Mesendoderm (in vitro differentiated cells): ENCODE measurements around the gene ARMC2.

Experiments
- DNase-seq: peaks from one replicate; pipeline ENCODE4 v3.0.0; 2013
- H2AK5ac ChIP-seq: 2 replicates; pipeline ENCODE4 v1.6.1; 2013; ENCODE audit warnings: low read length, inconsistent platforms
- H2BK120ac ChIP-seq: 2 replicates; pipeline ENCODE4 v1.6.1; 2013; ENCODE audit warnings: low read depth, mild to moderate bottlenecking, low read length, moderate library complexity, mixed read lengths
- H2BK15ac ChIP-seq: replicated peaks from 2 replicates; pipeline ENCODE4 v1.6.1; 2013; ENCODE audit warnings: low read depth, mild to moderate bottlenecking, moderate library complexity
- H2BK5ac ChIP-seq: 2 replicates; pipeline ENCODE4 v1.6.1; 2013; ENCODE audit warnings: low read length, inconsistent platforms
- H3K18ac ChIP-seq: 2 replicates; pipeline ENCODE4 v1.6.1; 2013; ENCODE audit warnings: mild to moderate bottlenecking, low read length, mixed read lengths
- H3K23ac ChIP-seq: one replicate; pipeline ENCODE4 v1.6.1; 2013; ENCODE audit warnings: low read length
- H3K27ac ChIP-seq: 2 replicates; pipeline ENCODE4 v1.5.1; 2013; ENCODE audit warnings: low read depth, mild to moderate bottlenecking, inconsistent platforms, low read length, moderate library complexity
- H3K27me3 ChIP-seq: 2 replicates; pipeline ENCODE4 v1.6.1; 2013; ENCODE audit warnings: low read length, control low read depth, mild to moderate bottlenecking, inconsistent platforms; ENCODE audit not compliant: insufficient read depth, poor library complexity
- H3K36me3 ChIP-seq: 2 replicates; pipeline ENCODE4 v1.6.1; 2013; ENCODE audit warnings: low read length, inconsistent platforms; ENCODE audit not compliant: control insufficient read depth, insufficient read depth
- H3K4ac ChIP-seq: one replicate; pipeline ENCODE4 v1.6.1; 2013; ENCODE audit warnings: low read depth, mild to moderate bottlenecking, low read length, moderate library complexity
- H3K4me1 ChIP-seq: 2 replicates; pipeline ENCODE4 v1.6.1; 2013; ENCODE audit warnings: low read depth, low read length, inconsistent platforms; ENCODE audit not compliant: control insufficient read depth
- H3K4me2 ChIP-seq: 2 replicates; pipeline ENCODE4 v1.6.1; 2013; ENCODE audit warnings: low read length
- H3K4me3 ChIP-seq: 2 replicates; pipeline ENCODE4 v1.5.1; 2013; ENCODE audit warnings: mild to moderate bottlenecking, low read length
- H3K56ac ChIP-seq: one replicate; pipeline ENCODE4 v1.6.1; 2013; ENCODE audit warnings: low read length
- H3K79me1 ChIP-seq: 2 replicates; pipeline ENCODE4 v1.6.1; 2013; ENCODE audit warnings: low read length, inconsistent platforms
- H3K79me2 ChIP-seq: 2 replicates; pipeline ENCODE4 v1.6.1; 2013; ENCODE audit warnings: mild to moderate bottlenecking, low read length; ENCODE audit not compliant: control insufficient read depth, insufficient read depth
- H3K9ac ChIP-seq: 2 replicates; pipeline ENCODE4 v1.6.1; 2013; ENCODE audit warnings: low read length, inconsistent platforms
- H4K5ac ChIP-seq: one replicate; pipeline ENCODE4 v1.6.1; 2013; ENCODE audit warnings: low read length
- H4K8ac ChIP-seq: one replicate; pipeline ENCODE4 v1.6.1; 2013; ENCODE audit warnings: low read depth, mild to moderate bottlenecking, control low read depth, low read length, moderate library complexity
- WGBS: extraction: QIAGEN DNeasy Blood & Tissue Kit; methylation state at CpG from one replicate; pipeline ENCODE4 v1.1.7; 2013; ENCODE audit warnings: low lambda C conversion rate, missing lambda C conversion rate; ENCODE audit not compliant: insufficient coverage; ENCODE audit errors: extremely low coverage; 5-methylcytosine and 5-hydroxymethylcytosine counted together

ARMC2 gene

DNA sequence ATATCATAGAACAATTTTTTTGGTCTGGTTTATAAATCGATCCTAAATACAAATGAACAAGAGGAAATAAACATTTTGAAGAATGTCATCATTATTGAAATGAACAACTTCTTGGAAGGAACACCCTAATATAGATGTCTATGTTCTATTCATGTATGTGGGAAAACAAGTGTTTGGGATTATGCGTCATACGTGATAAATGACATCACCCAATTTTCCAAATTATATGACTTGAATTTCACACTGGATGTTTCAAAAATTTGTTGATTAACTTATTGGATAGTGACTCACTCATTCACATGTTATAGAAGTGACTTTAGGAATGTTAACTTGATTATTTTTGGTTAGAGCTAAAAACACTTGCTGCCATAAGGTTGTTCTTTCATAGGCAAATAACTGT, 18.6 kb downstream of the ARMC2 start:
- WGBS, result no CpG with 5 or more reads among the region's 3 CpGs
- no peak overlapping the region for H3K27ac ChIP-seq
- no peaks in the 10 kb centered on the region for H3K79me1 ChIP-seq
- H3K36me3 ChIP-seq, result no peaks in the 10 kb centered on the region
- no peak overlapping the region for H3K56ac ChIP-seq
- no peak overlapping the region for H2BK120ac ChIP-seq
- H3K4me3 ChIP-seq, result no peak overlapping the region
- H3K9ac ChIP-seq, result no peak overlapping the region
- H4K8ac ChIP-seq, result no peak overlapping the region
- H3K4ac ChIP-seq, result no peak overlapping the region
- H3K23ac ChIP-seq, result no peak overlapping the region
- H3K27me3 ChIP-seq, result no peaks in the 10 kb centered on the region
- no peak overlapping the region for H2BK15ac ChIP-seq
- no peak overlapping the region for H2BK5ac ChIP-seq
- no peaks in the 10 kb centered on the region for H3K4me1 ChIP-seq
- H3K18ac ChIP-seq, result no peak overlapping the region
- H2AK5ac ChIP-seq, result no peak overlapping the region
- DNase-seq, result no peak
- no peak overlapping the region for H4K5ac ChIP-seq
- no peak overlapping the region for H3K4me2 ChIP-seq
- no peaks in the 10 kb centered on the region for H3K79me2 ChIP-seq

DNA sequence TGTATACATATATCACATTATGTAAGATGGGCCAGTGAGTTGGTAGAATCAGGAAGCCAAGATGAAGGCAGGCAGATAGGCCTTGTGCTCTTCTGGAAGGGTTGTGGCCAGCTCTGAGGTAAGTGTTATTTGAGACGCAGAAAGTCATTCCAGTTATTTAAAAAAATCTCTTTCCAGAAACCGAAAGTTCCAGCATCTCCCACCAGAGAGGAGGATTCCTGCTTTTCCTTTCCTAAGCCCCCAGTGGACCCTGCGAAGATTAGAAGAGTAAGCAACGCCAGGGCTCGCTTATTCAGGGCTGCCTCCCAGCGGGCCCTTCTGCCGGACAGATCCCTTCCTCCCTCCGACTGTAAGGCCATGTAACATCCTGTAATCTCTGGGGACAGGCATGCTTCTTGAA, 20.4 kb downstream of the ARMC2 start:
- H3K4me3 ChIP-seq, result no peak overlapping the region
- no peak overlapping the region for H2BK120ac ChIP-seq
- H3K4ac ChIP-seq, result no peak overlapping the region
- no peak overlapping the region for H4K8ac ChIP-seq
- no peak overlapping the region for H2BK5ac ChIP-seq
- no peaks in the 10 kb centered on the region for H3K79me2 ChIP-seq
- no peak for DNase-seq
- H4K5ac ChIP-seq, result no peak overlapping the region
- no peak overlapping the region for H2BK15ac ChIP-seq
- H3K4me2 ChIP-seq, result no peak overlapping the region
- H3K9ac ChIP-seq, result no peak overlapping the region
- no CpG with 5 or more reads among the region's 8 CpGs for WGBS
- H2AK5ac ChIP-seq, result no peak overlapping the region
- H3K79me1 ChIP-seq, result no peaks in the 10 kb centered on the region
- H3K27me3 ChIP-seq, result no peaks in the 10 kb centered on the region
- no peak overlapping the region for H3K27ac ChIP-seq
- H3K56ac ChIP-seq, result no peak overlapping the region
- H3K36me3 ChIP-seq, result no peaks in the 10 kb centered on the region
- no peak overlapping the region for H3K18ac ChIP-seq
- H3K4me1 ChIP-seq, result no peaks in the 10 kb centered on the region
- no peak overlapping the region for H3K23ac ChIP-seq

GRCh38 chr6:108869876-108870275, 21.7 kb downstream of the ARMC2 start:
- DNase-seq, result no peak
- no peaks in the 10 kb centered on the region for H3K79me2 ChIP-seq

GRCh38 chr6:108870357-108870756, 22.1 kb downstream of the ARMC2 start:
- H4K8ac ChIP-seq, result no peak overlapping the region
- WGBS, result no CpG with 5 or more reads among the region's 2 CpGs
- H3K18ac ChIP-seq, result no peak overlapping the region
- no peaks in the 10 kb centered on the region for H3K79me1 ChIP-seq
- H3K4me3 ChIP-seq, result no peak overlapping the region
- DNase-seq, result no peak
- no peak overlapping the region for H2BK5ac ChIP-seq
- H3K27me3 ChIP-seq, result no peaks in the 10 kb centered on the region
- H3K27ac ChIP-seq, result no peak overlapping the region
- no peak overlapping the region for H3K4me2 ChIP-seq
- no peaks in the 10 kb centered on the region for H3K36me3 ChIP-seq
- no peak overlapping the region for H3K56ac ChIP-seq
- no peak overlapping the region for H2AK5ac ChIP-seq
- H3K9ac ChIP-seq, result no peak overlapping the region
- H3K4ac ChIP-seq, result no peak overlapping the region
- no peak overlapping the region for H2BK120ac ChIP-seq
- H3K4me1 ChIP-seq, result no peaks in the 10 kb centered on the region
- H4K5ac ChIP-seq, result no peak overlapping the region
- H3K79me2 ChIP-seq, result no peaks in the 10 kb centered on the region
- H3K23ac ChIP-seq, result no peak overlapping the region
- H2BK15ac ChIP-seq, result no peak overlapping the region

More at GRCh38 chr6:108869876-108870275, 21.7 kb downstream of the ARMC2 start:
- no peak overlapping the region for H2AK5ac ChIP-seq
- H3K23ac ChIP-seq, result no peak overlapping the region
- no peaks in the 10 kb centered on the region for H3K4me1 ChIP-seq
- H3K79me1 ChIP-seq, result no peaks in the 10 kb centered on the region
- no peaks in the 10 kb centered on the region for H3K36me3 ChIP-seq
- H3K4me3 ChIP-seq, result no peak overlapping the region
- no peak overlapping the region for H2BK5ac ChIP-seq
- no peak overlapping the region for H3K4ac ChIP-seq
- H3K4me2 ChIP-seq, result no peak overlapping the region
- H2BK15ac ChIP-seq, result no peak overlapping the region
- no peak overlapping the region for H4K8ac ChIP-seq
- no peaks in the 10 kb centered on the region for H3K27me3 ChIP-seq
- H4K5ac ChIP-seq, result no peak overlapping the region
- H3K9ac ChIP-seq, result no peak overlapping the region
- no peak overlapping the region for H3K18ac ChIP-seq
- H3K27ac ChIP-seq, result no peak overlapping the region
- H2BK120ac ChIP-seq, result no peak overlapping the region
- no peak overlapping the region for H3K56ac ChIP-seq
- WGBS, result no CpG with 5 or more reads among the region's 2 CpGs

DNA sequence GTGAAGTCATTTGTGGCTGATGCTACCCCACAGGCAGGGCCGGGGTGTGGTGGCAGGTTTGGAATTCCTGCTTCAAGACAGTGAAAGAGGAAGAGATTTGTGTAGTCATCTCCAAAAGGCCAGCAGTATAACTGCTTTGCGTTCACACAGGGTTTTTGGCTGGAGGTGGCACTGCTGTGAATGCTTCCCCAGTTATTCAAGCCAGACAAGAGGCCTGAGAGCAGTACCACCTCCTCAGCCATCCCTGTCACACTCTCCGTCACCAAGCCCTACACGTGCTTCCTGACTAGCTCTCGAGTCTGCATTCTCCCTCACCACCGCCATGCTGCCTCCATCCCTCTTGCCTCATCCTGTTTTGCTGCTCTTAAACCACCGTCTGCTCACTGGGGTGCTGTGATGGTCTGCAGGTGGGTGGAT, 23.9 kb downstream of the ARMC2 start:
- no peak overlapping the region for H3K27ac ChIP-seq

GRCh38 chr6:108872575-108872974, 24.4 kb downstream of the ARMC2 start:
- H4K8ac ChIP-seq, result no peak overlapping the region
- H2BK5ac ChIP-seq, result no peak overlapping the region
- no peaks in the 10 kb centered on the region for H3K79me1 ChIP-seq
- no peak overlapping the region for H2BK120ac ChIP-seq
- no peaks in the 10 kb centered on the region for H3K4me1 ChIP-seq
- no peak for DNase-seq
- H3K4me3 ChIP-seq, result no peak overlapping the region
- H3K79me2 ChIP-seq, result no peaks in the 10 kb centered on the region
- H4K5ac ChIP-seq, result no peak overlapping the region
- H3K18ac ChIP-seq, result no peak overlapping the region
- no peaks in the 10 kb centered on the region for H3K36me3 ChIP-seq
- H3K56ac ChIP-seq, result no peak overlapping the region
- no peak overlapping the region for H2BK15ac ChIP-seq
- no peak overlapping the region for H3K27ac ChIP-seq
- WGBS, result no CpG with 5 or more reads among the region's 3 CpGs
- no peak overlapping the region for H3K9ac ChIP-seq
- H2AK5ac ChIP-seq, result no peak overlapping the region
- no peaks in the 10 kb centered on the region for H3K27me3 ChIP-seq
- no peak overlapping the region for H3K4me2 ChIP-seq
- no peak overlapping the region for H3K23ac ChIP-seq
- H3K4ac ChIP-seq, result no peak overlapping the region

More for the DNA sequence above, 23.9 kb downstream of the ARMC2 start:
- H3K36me3 ChIP-seq, result no peaks in the 10 kb centered on the region
- H2BK5ac ChIP-seq, result no peak overlapping the region
- H3K9ac ChIP-seq, result no peak overlapping the region
- no peak overlapping the region for H3K18ac ChIP-seq
- H3K79me1 ChIP-seq, result no peaks in the 10 kb centered on the region
- H2AK5ac ChIP-seq, result no peak overlapping the region
- no peak overlapping the region for H2BK120ac ChIP-seq
- no CpG with 5 or more reads among the region's 7 CpGs for WGBS
- DNase-seq, result peak; percentile 23
- no peak overlapping the region for H3K23ac ChIP-seq
- no peak overlapping the region for H3K4me3 ChIP-seq
- H3K56ac ChIP-seq, result no peak overlapping the region
- no peak overlapping the region for H3K4ac ChIP-seq
- H4K5ac ChIP-seq, result no peak overlapping the region
- no peak overlapping the region for H3K4me2 ChIP-seq
- H2BK15ac ChIP-seq, result no peak overlapping the region
- no peaks in the 10 kb centered on the region for H3K79me2 ChIP-seq
- H3K4me1 ChIP-seq, result no peaks in the 10 kb centered on the region
- no peak overlapping the region for H4K8ac ChIP-seq
- no peaks in the 10 kb centered on the region for H3K27me3 ChIP-seq
